ENCODE data around the gene TMPRSS13. TPM values are rescaled to one million over a fixed set of nuclear protein-coding genes. Genes with fewer than 3 reads are reported as not detected.

TMPRSS13 gene
- total RNA-seq, 4 donors from 2014 or later, result 0.13 to 0.67 (median 0.31) TPM; not detected in 1

GRCh38 chr11:117862019-117862725 lies 67.0 kb downstream of the TMPRSS13 start:
- Histone ChIP-seq H3K9me3 (no peaks in the 10 kb centered on the region), H3K27me3 (no peaks in the 10 kb centered on the region), H3K27ac (peak overlapping the region in 3 of 4 donors; percentile 27 to 75 (median 64)), H3K4me1 (peaks cover 0 to 68% (median 8%) of the 10 kb centered on the region in 3 donors), H3K4me3 (peak overlapping the region in 1 of 2 donors; percentile 7), H3K36me3 (no peaks in the 10 kb centered on the region)
- ATAC-seq, result no peak
- WGBS, 2 donors (ENCODE audit: low coverage in 1 of 2), result 30 to 43% methylated on average over 7 to 10 of the region's 12 CpGs
- no peak for TF ChIP-seq EP300 (IDR thresholded peaks at IDR 0.05)
- no peak for TF ChIP-seq CTCF (IDR thresholded peaks at IDR 0.05)
- no peak for TF ChIP-seq POLR2A (IDR thresholded peaks at IDR 0.05)
- no peak for TF ChIP-seq POLR2AphosphoS5 (IDR thresholded peaks at IDR 0.05)

GRCh38 chr11:117861151-117862018 lies 67.8 kb downstream of the TMPRSS13 start:
- Histone ChIP-seq H3K36me3 (no peaks in the 10 kb centered on the region), H3K27me3 (no peaks in the 10 kb centered on the region), H3K4me3 (no peak overlapping the region), H3K27ac (peak overlapping the region in 3 of 4 donors; percentile 50 to 75 (median 64)), H3K4me1 (peaks cover 0 to 68% (median 8%) of the 10 kb centered on the region in 3 donors), H3K9me3 (no peaks in the 10 kb centered on the region)
- WGBS, 2 donors (ENCODE audit: low coverage in 1 of 2), result 27 to 38% methylated on average over 3 to 9 of the region's 13 CpGs
- TF ChIP-seq POLR2A (IDR thresholded peaks at IDR 0.05) (no peak), EP300 (IDR thresholded peaks at IDR 0.05) (no peak), CTCF (IDR thresholded peaks at IDR 0.05) (no peak), POLR2AphosphoS5 (IDR thresholded peaks at IDR 0.05) (no peak)
- ATAC-seq, result peak; percentile 39

- ATAC-seq, result no peak
- no peak for TF ChIP-seq POLR2AphosphoS5 (IDR thresholded peaks at IDR 0.05)
- no peak for TF ChIP-seq POLR2A (IDR thresholded peaks at IDR 0.05)
- TF ChIP-seq CTCF (IDR thresholded peaks at IDR 0.05), result no peak
- no peak for TF ChIP-seq EP300 (IDR thresholded peaks at IDR 0.05)
- 67 to 81% methylated on average over 3 to 4 of the region's 6 CpGs for WGBS, 2 donors (ENCODE audit: low coverage in 1 of 2)
- no peak overlapping the region for H3K4me3 ChIP-seq
- no peaks in the 10 kb centered on the region for H3K27me3 ChIP-seq
- no peaks in the 10 kb centered on the region for H3K36me3 ChIP-seq
- peaks cover 0 to 72% (median 8%) of the 10 kb centered on the region in 3 donors for H3K4me1 ChIP-seq
- no peak overlapping the region for H3K27ac ChIP-seq
- H3K9me3 ChIP-seq, result no peaks in the 10 kb centered on the region
Observed at GRCh38 chr11:117860139-117860538, 69.1 kb downstream of the TMPRSS13 start.

GRCh38 chr11:117859488-117860112 lies 69.6 kb downstream of the TMPRSS13 start:
- H3K27me3 ChIP-seq, result no peaks in the 10 kb centered on the region
- WGBS, 2 donors (ENCODE audit: low coverage in 1 of 2), result 66 to 71% methylated on average over 2 to 9 of the region's 9 CpGs
- H3K36me3 ChIP-seq, result no peaks in the 10 kb centered on the region
- no peak for ATAC-seq
- no peak overlapping the region for H3K4me3 ChIP-seq
- no peak for TF ChIP-seq EP300 (IDR thresholded peaks at IDR 0.05)
- no peak for TF ChIP-seq POLR2AphosphoS5 (IDR thresholded peaks at IDR 0.05)
- TF ChIP-seq CTCF (IDR thresholded peaks at IDR 0.05), result no peak
- no peak for TF ChIP-seq POLR2A (IDR thresholded peaks at IDR 0.05)
- H3K9me3 ChIP-seq, result no peaks in the 10 kb centered on the region
- H3K4me1 ChIP-seq, result peaks cover 0 to 72% (median 8%) of the 10 kb centered on the region in 3 donors
- H3K27ac ChIP-seq, result no peak overlapping the region

Data from gastroesophageal sphincter (tissue), 4 donors.